PC-9 (cell line): ENCODE data around the gene EIF4G2. TPM values are rescaled to one million over a fixed set of nuclear protein-coding genes. Genes with fewer than 3 reads are reported as not detected.
A peak's percentile ranks its signal among the peaks of the same experiment; 100 is the strongest.
"Not testable (repeated sequence)": the region's sequence is repeated elsewhere in the genome, so short reads cannot be mapped to it uniquely, and the experiment has no call there.

ENCODE experiments used
- BruUV-seq: library from RNA; stranded (reverse); fragments of 400-500 nt; replicated peaks from 2 replicates; lab custom pipeline; 2021; lab: Mats Ljungman, UMichigan
- CTCF ChIA-PET: fragments of 300-600 bp; sonication (Branson Sonifier 250); formaldehyde crosslinking; loops from one replicate; lab custom pipeline; 2022; ENCODE audit warnings: antibody characterized with exemption; lab: Charles Lee
- POLR2A ChIA-PET: fragments of 300-600 bp; sonication (Branson Sonifier 250); formaldehyde crosslinking; loops from one replicate; lab custom pipeline; 2022; ENCODE audit warnings: antibody characterized with exemption; ENCODE audit not compliant: unreplicated experiment; lab: Charles Lee
- DNase-seq, 2 experiments: peaks; one replicate each; pipeline versions ENCODE4 v3.0.0 to v3.0.0-alpha.2; 2015 to 2022; ENCODE audit warnings: mixed read lengths in 1 of 2
- H2AFZ ChIP-seq: fragments of 200-600 bp; sonication (generic); 2 replicates; pipeline ENCODE4 v1.8.1; 2017; ENCODE audit warnings: antibody characterized with exemption
- H3F3A ChIP-seq: fragments of 200-600 bp; sonication (generic); 2 replicates; pipeline ENCODE4 v1.8.1; 2017; ENCODE audit warnings: antibody characterized with exemption, mild to moderate bottlenecking, low read depth; ENCODE audit not compliant: insufficient read depth
- H3K27ac ChIP-seq: fragments of 200-600 bp; sonication (generic); 2 replicates; pipeline ENCODE4 v1.6.1; 2016; ENCODE audit warnings: mixed run types
- H3K27me3 ChIP-seq: fragments of 200-600 bp; sonication (generic); 2 replicates; pipeline ENCODE4 v1.6.1; 2016; ENCODE audit warnings: low read depth, mixed run types; ENCODE audit not compliant: insufficient read depth
- H3K36me3 ChIP-seq: fragments of 200-600 bp; sonication (generic); 2 replicates; pipeline ENCODE4 v1.6.1; 2016; ENCODE audit warnings: low read depth, mixed run types
- H3K4me1 ChIP-seq: fragments of 200-600 bp; sonication (generic); replicated peaks from 2 replicates; pipeline ENCODE4 v1.6.1; 2016; ENCODE audit warnings: mixed run types; ENCODE audit not compliant: insufficient read depth
- H3K4me2 ChIP-seq: fragments of 200-600 bp; sonication (generic); 2 replicates; pipeline ENCODE4 v1.6.1; 2017; ENCODE audit warnings: mixed run types
- H3K4me3 ChIP-seq: fragments of 200-600 bp; sonication (generic); 2 replicates; pipeline ENCODE4 v1.6.1; 2016; ENCODE audit warnings: mixed run types
- H3K79me2 ChIP-seq: fragments of 200-600 bp; sonication (generic); 2 replicates; pipeline ENCODE4 v1.6.1; 2017; ENCODE audit warnings: low read depth, mixed run types
- H3K9me2 ChIP-seq: fragments of 200-600 bp; sonication (generic); 2 replicates; pipeline ENCODE4 v1.8.1; 2017; ENCODE audit warnings: mild to moderate bottlenecking; ENCODE audit not compliant: insufficient read depth
- H3K9me3 ChIP-seq: fragments of 200-600 bp; sonication (generic); 2 replicates; pipeline ENCODE4 v1.8.1; 2016; ENCODE audit warnings: low read depth; ENCODE audit not compliant: insufficient read depth
- H4K20me1 ChIP-seq: fragments of 200-600 bp; sonication (generic); 2 replicates; pipeline ENCODE4 v1.8.1; 2017; ENCODE audit not compliant: insufficient read depth
- EZH2 ChIP-seq: fragments of 200-600 bp; sonication (generic); IDR thresholded peaks from 2 replicates; pipeline ENCODE4 v1.8.0; 2017; ENCODE audit warnings: antibody characterized with exemption, low read depth
- intact Hi-C: fragments of 100-400 bp; cut with micrococcal nuclease; formaldehyde crosslinking; loops from one replicate; pipeline ENCODE4 v1.10.0; 2022; ENCODE audit not compliant: unreplicated experiment
- total RNA-seq: library from RNA; stranded (reverse); gene quantifications from 2 replicates; pipeline ENCODE4 v1.2.3, GENCODE V29; 2021
- TF ChIP-seq, protein P1 (sequence below): fragments of 200-600 bp; sonication (generic); conservative IDR thresholded peaks from 2 replicates; pipeline ENCODE4 v1.6.1; 2017; ENCODE audit warnings: mixed run types, antibody characterized with exemption, mild to moderate bottlenecking, moderate library complexity

EIF4G2 gene
- total RNA-seq, 1 experiment from 2014 or later: 353 TPM

DNA sequence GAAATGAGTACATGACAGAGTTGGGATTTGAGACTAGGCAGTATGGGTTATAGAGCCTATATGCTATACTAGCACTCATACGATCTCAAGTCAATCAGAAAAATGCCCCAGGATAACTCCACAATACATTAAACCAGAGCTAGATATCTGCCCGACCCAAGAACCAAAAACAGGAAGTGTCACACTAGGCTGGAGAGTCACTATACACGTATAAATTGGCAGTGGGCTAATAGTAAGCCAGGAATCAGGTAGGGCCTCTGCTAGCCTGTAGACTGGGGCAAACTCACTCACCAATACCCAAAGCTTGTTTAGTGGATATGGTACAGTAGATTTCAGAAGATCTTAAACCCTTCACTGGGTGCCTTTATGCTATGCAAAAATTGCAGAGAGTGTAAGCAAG lies 16.2 kb upstream of the EIF4G2 start:
- Histone ChIP-seq H4K20me1 (no peaks in the 10 kb centered on the region), H3K27me3 (no peaks in the 10 kb centered on the region), H3K9me3 (no peaks in the 10 kb centered on the region), H2AFZ (no peak overlapping the region), H3K36me3 (no peaks in the 10 kb centered on the region), H3K27ac (no peak overlapping the region), H3K4me1 (no peaks in the 10 kb centered on the region), H3K4me2 (no peak overlapping the region), H3K79me2 (no peaks in the 10 kb centered on the region), H3K9me2 (no peaks in the 10 kb centered on the region), H3F3A (no peaks in the 10 kb centered on the region), H3K4me3 (no peak overlapping the region)
- CTCF ChIA-PET: no interaction called here
- BruUV-seq: no TSS peak
- DNase-seq: no peak
- no peak for TF ChIP-seq EZH2
- TF ChIP-seq, protein P1, sequence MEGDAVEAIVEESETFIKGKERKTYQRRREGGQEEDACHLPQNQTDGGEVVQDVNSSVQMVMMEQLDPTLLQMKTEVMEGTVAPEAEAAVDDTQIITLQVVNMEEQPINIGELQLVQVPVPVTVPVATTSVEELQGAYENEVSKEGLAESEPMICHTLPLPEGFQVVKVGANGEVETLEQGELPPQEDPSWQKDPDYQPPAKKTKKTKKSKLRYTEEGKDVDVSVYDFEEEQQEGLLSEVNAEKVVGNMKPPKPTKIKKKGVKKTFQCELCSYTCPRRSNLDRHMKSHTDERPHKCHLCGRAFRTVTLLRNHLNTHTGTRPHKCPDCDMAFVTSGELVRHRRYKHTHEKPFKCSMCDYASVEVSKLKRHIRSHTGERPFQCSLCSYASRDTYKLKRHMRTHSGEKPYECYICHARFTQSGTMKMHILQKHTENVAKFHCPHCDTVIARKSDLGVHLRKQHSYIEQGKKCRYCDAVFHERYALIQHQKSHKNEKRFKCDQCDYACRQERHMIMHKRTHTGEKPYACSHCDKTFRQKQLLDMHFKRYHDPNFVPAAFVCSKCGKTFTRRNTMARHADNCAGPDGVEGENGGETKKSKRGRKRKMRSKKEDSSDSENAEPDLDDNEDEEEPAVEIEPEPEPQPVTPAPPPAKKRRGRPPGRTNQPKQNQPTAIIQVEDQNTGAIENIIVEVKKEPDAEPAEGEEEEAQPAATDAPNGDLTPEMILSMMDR: no peak
- POLR2A ChIA-PET: no interaction called here
- intact Hi-C loops: no loop called here

DNA sequence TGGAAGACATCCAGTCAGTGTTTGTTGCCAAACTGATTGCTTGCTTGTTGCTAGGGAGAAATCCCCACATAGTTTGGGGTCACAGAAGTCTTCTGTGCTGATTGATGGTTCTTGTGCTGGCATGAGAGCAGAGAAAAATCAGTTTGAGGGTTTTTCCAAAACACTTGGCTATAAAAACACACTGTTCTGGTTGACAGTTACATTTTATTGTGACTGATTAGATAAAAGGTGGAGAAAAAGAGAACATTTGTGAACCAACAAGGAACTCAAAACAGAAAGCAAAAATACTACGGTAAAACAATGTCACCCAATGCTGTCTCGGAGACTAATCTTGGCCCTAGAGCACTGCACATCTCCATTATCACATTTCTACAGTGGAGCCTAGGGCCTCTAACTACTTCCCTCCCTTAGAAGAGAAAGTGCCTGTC lies 14.4 kb upstream of the EIF4G2 start:
- Histone ChIP-seq H3K36me3 (no peaks in the 10 kb centered on the region), H4K20me1 (no peaks in the 10 kb centered on the region), H3K9me2 (no peaks in the 10 kb centered on the region), H3K79me2 (no peaks in the 10 kb centered on the region), H3F3A (no peaks in the 10 kb centered on the region), H3K9me3 (no peaks in the 10 kb centered on the region), H2AFZ (no peak overlapping the region), H3K4me3 (no peak overlapping the region), H3K27ac (no peak overlapping the region), H3K4me1 (no peaks in the 10 kb centered on the region; the same call in 1 of the 2 replicates), H3K4me2 (no peak overlapping the region), H3K27me3 (no peaks in the 10 kb centered on the region)
- CTCF ChIA-PET: no interaction called here
- intact Hi-C loops: no loop called here
- BruUV-seq: no TSS peak
- TF ChIP-seq EZH2: no peak
- TF ChIP-seq, protein P1: no peak
- POLR2A ChIA-PET: no interaction called here
- DNase-seq: no peak

DNA sequence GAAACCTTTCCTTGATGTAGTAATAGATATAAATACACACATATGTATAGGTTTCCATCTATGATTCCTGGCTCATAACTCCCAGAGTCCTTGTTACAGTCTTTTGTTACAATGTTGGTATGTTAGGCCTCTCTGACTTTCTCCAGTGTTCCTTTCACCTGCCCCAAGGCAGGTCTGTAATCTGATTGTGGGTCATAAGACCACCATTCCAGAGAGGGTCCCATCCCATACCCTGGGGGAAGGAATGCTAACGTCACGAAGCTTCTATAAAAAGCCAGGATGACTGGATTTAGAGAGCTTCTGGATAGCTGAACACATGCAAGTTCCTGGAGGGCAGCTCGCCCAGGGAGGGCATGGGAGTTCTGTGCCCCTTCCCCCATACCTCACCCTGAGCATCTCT lies 13.8 kb upstream of the EIF4G2 start:
- H3F3A ChIP-seq: not testable (repeated sequence)

GRCh38 chr11:10818594-10818993 lies 9.9 kb upstream of the EIF4G2 start:
- Histone ChIP-seq H3K9me2 (no peaks in the 10 kb centered on the region), H3K36me3 (no peaks in the 10 kb centered on the region), H4K20me1 (no peaks in the 10 kb centered on the region), H3F3A (no peaks in the 10 kb centered on the region), H3K9me3 (no peaks in the 10 kb centered on the region), H3K79me2 (no peaks in the 10 kb centered on the region), H3K27me3 (no peaks in the 10 kb centered on the region), H3K27ac (no peak overlapping the region), H3K4me3 (no peak overlapping the region), H3K4me2 (no peak overlapping the region), H2AFZ (no peak overlapping the region), H3K4me1 (no peaks in the 10 kb centered on the region; the same call in 1 of the 2 replicates)
- peak in 1 of 2 experiments; percentile 70 for DNase-seq
- CTCF ChIA-PET: no interaction called here
- no TSS peak for BruUV-seq
- POLR2A ChIA-PET: no interaction called here
- intact Hi-C loops: no loop called here
- TF ChIP-seq EZH2: no peak
- TF ChIP-seq, protein P1: no peak

More for the DNA sequence above, 13.8 kb upstream of the EIF4G2 start:
- DNase-seq, POLR2A ChIA-PET, H3K4me1 ChIP-seq, H3K36me3 ChIP-seq, BruUV-seq, H3K4me2 ChIP-seq, H3K27me3 ChIP-seq, H3K9me2 ChIP-seq, H2AFZ ChIP-seq, H3K9me3 ChIP-seq, H3K4me3 ChIP-seq, H3K79me2 ChIP-seq, H3K27ac ChIP-seq, intact Hi-C loops, CTCF ChIA-PET, H4K20me1 ChIP-seq: not testable (repeated sequence)
